C4-2B (cell line): Measurements from ENCODE around the gene ATR.

ENCODE experiments used
- H3K27ac ChIP-seq: fragments of 450-650 bp; 2 replicates; pipeline ENCODE4 v1.5.1; 2017
- CTCF ChIP-seq: fragments of 450-650 bp; conservative IDR thresholded peaks from 2 replicates; pipeline ENCODE4 v1.5.1; 2017; ENCODE audit warnings: mild to moderate bottlenecking
- ZFX ChIP-seq: fragments of 450-650 bp; IDR thresholded peaks from 2 replicates; pipeline ENCODE4 v1.6.1; 2017

Gene ATR

DNA sequence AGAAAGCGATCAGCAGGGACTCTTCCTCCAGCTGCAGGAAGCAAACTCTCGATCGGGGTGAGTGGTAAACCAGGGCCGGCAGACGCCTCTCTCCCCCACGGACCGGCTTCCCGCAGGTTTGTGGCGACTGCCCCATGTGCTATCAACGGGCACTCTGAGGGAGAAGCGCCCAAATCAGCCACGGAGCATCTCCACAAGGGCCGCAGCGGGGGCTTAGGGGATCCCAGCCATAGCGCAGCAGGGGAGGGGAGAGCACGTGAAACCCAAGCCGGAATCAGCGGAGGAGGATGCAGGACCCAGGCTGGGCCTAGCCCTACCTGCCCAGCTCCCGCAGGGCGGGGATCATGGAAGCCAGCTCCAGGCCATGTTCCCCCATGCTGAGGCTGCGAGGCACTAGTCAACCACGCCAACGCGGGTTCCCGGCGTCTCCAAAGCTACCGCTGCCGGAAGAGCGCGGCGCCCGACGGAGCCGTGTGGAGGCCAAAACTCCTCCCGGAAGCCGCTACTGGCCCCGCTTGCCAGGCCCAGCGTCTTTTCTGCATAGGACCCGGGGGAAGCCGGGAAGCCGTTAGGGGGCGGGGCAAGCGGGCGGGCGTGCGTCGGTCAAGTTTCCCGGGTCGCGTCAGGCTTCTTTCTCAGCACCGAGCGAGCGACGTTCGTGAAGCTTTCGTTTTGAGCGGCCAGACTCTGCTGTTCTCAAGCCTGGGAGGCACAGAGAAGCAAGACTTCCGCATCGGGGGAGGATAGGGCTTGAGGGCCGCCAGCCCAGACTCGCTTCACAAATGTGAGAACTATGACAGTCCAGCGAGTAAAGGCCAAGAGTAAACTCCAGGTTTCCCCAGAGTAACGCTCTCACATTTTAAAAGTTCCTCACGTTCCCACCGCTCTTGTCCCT lies at the start of gene ATR:
Gene ATR (minus strand): TSS at position 405 of the 895 bp plus-strand sequence. CDS start 29 bp downstream, at position 376.
- TF ChIP-seq ZFX (peak; percentile 92), CTCF (no peak)
- peak within 1 kb of the TSS; percentile 87 for H3K27ac ChIP-seq

DNA sequence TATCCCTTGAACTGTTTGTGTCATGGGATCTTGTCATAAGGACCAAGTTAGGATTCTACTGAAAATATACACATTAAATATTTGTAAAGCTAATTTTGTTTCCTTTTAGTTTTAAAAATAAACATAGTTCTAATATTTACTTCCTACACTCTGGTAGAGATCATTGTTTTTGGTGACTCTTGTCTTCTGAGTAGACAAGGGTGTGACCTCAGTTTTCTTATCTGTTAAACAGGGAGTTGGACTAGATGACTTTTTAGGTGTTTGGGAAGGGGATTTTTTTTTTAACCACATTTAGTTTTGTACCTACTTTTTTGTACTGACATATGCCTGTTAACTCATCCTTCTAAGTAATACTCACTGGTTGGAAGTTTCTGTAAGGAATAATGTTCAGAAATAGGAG lies 48.4 kb upstream of the ATR start:
- TF ChIP-seq CTCF, result no peak
- no peak overlapping the region for H3K27ac ChIP-seq

GRCh38 chr3:142625153-142625440 lies 46.6 kb upstream of the ATR start:
- no peak overlapping the region for H3K27ac ChIP-seq
- TF ChIP-seq ZFX, result no peak
- TF ChIP-seq CTCF, result no peak

DNA sequence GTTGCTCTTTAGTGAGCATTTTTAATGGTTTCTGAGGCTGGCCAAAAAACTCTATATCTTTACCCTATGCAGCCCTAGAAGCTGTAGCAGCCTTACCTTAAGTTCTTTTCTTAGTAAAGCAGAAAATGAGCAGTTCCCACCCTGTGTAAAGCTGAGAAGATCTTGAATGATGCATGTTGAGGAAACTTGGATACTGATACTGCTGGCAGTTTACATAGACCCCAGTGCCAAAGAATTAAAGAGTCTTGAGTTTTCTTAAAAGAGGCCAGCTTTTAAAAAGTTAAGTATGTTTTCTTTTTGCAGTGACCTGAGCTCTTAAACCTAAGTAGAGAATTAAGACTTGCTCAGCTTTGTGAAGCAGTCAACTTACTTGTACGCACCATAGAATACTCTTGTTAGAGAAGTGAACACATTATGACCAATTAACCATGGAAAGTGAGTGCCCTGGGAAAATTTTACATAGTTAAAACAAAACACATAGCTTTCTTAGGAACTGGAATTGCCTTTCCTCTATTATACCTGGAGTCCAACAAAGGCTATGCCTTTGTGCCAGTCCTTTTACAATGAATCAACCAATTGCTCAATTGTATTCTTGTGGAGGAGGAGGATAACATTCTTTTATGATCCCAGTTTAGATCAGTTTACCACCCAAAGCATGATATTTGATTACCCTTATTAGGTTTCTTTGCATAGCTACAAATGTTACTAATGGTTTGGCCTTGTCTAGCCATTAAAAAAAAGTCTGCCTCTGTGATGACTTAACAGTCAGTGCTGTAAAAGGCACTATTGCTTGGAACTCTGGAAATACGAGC lies 46.0 kb upstream of the ATR start:
- H3K27ac ChIP-seq, result no peak overlapping the region
- TF ChIP-seq CTCF, result no peak
- TF ChIP-seq ZFX, result no peak

GRCh38 chr3:142623194-142623593 lies 44.7 kb upstream of the ATR start:
- no peak overlapping the region for H3K27ac ChIP-seq
- TF ChIP-seq ZFX (no peak), CTCF (no peak)

DNA sequence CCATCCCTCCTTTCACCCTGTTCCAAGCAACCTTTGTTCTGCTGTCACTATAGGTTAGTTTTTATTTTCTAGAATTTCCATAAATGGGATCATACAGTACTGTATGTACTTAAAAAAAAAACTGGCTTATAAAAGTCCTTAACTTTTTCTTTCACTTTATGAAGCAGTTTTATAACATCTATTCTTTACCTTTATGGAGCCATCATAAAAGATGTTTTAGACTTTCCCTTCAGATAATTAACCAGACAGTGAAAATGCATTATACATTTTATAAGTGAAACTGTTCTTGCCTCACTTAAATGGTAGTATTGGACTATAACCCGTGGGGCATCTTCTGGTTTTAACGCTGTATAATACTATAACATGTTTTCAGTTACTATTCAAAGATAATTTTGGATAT lies 43.9 kb upstream of the ATR start:
- no peak overlapping the region for H3K27ac ChIP-seq
- TF ChIP-seq ZFX, result no peak
- TF ChIP-seq CTCF, result no peak

DNA sequence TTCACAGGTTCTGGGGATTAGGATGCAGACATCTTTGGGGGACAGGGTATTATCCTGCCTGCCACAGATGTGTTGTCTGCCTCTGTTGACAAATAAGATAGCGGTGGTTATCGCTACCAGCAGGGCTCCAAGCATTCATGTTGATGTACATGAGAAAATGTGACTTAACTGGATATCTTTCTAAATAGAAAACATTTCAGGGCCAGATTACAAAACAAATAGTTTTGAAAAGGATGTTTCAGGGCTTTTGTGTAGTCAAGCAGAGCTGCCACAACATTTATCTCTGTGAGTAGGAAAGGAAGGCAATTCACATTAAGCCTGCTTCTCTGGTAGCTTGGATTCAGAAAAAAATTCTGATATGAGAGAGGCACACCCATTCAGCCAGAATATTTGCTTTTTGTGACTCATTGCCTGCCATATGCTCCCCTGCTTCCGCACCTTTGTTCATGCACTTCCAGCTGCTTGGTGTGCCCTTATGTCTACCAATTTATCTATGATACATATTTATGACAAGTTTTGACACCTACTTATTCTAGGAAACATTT lies 40.5 kb upstream of the ATR start:
- TF ChIP-seq ZFX, result no peak
- no peak for TF ChIP-seq CTCF
- no peak overlapping the region for H3K27ac ChIP-seq
